Measurements from ENCODE around the gene HCFC1. TPM values are rescaled to one million over a fixed set of nuclear protein-coding genes. Genes with fewer than 3 reads are reported as not detected.

Gene HCFC1
- total and polyA plus RNA-seq, 9 of the 15 experiments (the other 6 are each of a cell fraction or from before 2014, with no cell fraction given) = 2.8 to 133 (median 17.1) TPM

DNA sequence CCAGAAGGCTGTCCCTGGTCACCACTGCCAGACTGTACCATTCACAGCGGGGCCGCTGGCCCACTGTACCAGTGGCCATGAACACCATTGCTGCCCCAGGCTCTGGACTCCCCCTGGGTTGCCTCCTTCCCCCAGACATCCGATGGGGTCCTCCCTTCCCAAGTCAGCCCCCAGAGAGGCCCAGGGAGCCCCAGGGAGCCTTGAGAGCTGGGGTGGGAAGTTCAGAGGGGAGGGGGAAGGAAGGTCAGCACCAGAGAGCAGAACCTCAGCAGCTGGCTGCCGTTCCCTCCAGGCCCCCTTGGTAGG lies 45.1 kb downstream of the HCFC1 start (continued):
- 0 out of 2 replicates have a peak, but pooled peaks have one; percentile 2 for TF ChIP-seq TAF15 (IDR thresholded peaks at IDR 0.05; ENCODE audit: low read depth, low read length)
- TF ChIP-seq ZNF76 (CRISPR knock-in tag; IDR thresholded peaks at IDR 0.05; ENCODE audit: borderline replicate concordance) = no peak

DNA sequence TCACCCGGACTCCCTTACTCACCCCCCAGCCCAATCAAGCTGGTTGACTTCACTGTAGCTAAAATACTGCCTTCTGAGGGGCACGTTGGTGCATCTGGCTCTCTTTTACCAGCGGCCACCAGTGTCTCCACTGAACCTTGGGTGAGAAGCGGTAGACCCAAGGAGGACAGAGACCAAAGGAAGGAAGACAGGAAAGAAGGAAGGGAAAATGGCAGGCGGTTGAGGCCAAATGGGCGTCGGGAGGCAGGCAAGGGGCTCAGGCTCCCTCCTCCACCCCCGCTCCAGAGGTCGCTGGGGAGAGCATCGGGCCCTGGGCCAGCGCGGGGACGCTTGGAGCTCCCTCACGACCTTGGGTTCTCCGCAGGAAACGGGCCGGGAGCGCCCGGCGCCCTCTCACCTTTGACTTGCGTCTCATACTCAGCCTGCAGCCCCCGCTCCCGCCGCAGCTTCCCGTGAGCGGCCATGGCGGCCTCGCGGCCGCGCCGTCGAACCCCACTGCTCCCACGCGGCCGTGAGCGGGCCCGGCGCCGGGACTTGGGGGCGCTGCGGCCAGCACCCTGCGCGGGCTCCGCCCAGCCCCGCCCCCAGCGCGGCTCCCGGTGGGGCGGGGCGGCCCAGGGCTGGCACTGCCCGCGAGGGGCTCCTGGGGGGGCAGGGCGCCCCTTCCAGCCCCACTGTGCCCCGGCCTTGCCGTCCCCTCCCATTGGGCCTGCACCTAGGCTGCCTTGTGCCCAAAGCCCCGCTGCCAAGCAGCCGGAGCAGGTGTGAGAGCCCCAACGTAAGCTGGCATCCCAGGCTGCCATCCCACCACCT lies 45.7 kb downstream of the HCFC1 start, which contains the start of gene ARHGAP4:
ARHGAP4 (minus strand) TSS at position 526 of the 813 bp plus-strand sequence; CDS start at position 464, 62 bp downstream.
- Histone ChIP-seq H3K9me1 (ENCODE audit: control insufficient read depth, insufficient read depth, low read length) (no peaks in the 10 kb centered on the region), H3K9ac (ENCODE audit: insufficient read depth in 1 of 2, low read depth in 2 of 2, low read length in 2 of 2) (peak within 1 kb of the TSS; percentile 93 to 96), H3K27me3 (ENCODE audit: control insufficient read depth in 2 of 2, insufficient read depth in 2 of 2, low read length in 2 of 2) (no peaks in the 10 kb centered on the region), H3K27ac (ENCODE audit: extremely low read depth, low read depth, low read length) (peak within 1 kb of the TSS; percentile 98), H3K36me3 (ENCODE audit: control insufficient read depth, insufficient read depth, low read length) (peaks cover 26% of the 10 kb centered on the region), H3K9me3 (replicated peaks; ENCODE audit: control insufficient read depth, insufficient read depth, low read depth, low read length) (no peaks in the 10 kb centered on the region), H3K4me2 (ENCODE audit: insufficient read depth, low read length) (peak within 1 kb of the TSS; percentile 97), H3K4me3 (peak within 1 kb of the TSS; percentile 58), H3K79me2 (ENCODE audit: control insufficient read depth, insufficient read depth, low read length) (peaks cover 47% of the 10 kb centered on the region), H2AFZ (ENCODE audit: low read depth, low read length) (peak within 1 kb of the TSS; percentile 74), H4K20me1 (replicated peaks; ENCODE audit: control insufficient read depth, insufficient read depth, low read length) (no peaks in the 10 kb centered on the region), H3K4me1 (replicated peaks in 1 of 2; ENCODE audit: control insufficient read depth in 2 of 2, insufficient read depth in 2 of 2, low read length in 2 of 2) (peaks cover 27 to 70% of the 10 kb centered on the region in 2 experiments; a peak in 4 of 5 replicates)
- intact Hi-C loops (cut with micrococcal nuclease) (loop anchor here (5.0 kb wide), 1 partner anchor 159 kb away; no protein-coding TSS in a partner anchor), in situ Hi-C loops (cut with MboI) (no loop called here)
- ChIA-PET CTCF (ENCODE audit: low intra/inter-chr PET ratio) (no interaction called here), POLR2A (interaction anchor here (0.6 to 2.3 kb wide), 18 partner anchors 8 to 486 kb away, joined by 3 to 9 read pairs (median 4); partner anchors contain the start of genes IDH3G, NAA10, RENBP and SSR4)
- no peak for FAIRE-seq
- peak; percentile 69 to 76 (median 73) for DNase-seq (ENCODE audit: extremely low read depth in 1 of 4, low spot score in 3 of 4)
- peak; percentile 19 for ATAC-seq
- TSS peak; percentile 100 for BruUV-seq (replicated peaks)
- WGBS (ENCODE audit: insufficient coverage, low coverage, missing lambda C conversion rate) = 2% methylated on average over 18 of the region's 59 CpGs
- TF ChIP-seq SMAD3 (CRISPR knock-in tag; conservative IDR thresholded peaks at IDR 0.05) (no peak), EZH2 (IDR thresholded peaks at IDR 0.05; ENCODE audit: borderline replicate concordance, low read depth, low read length) (no peak), BHLHE40 (IDR thresholded peaks at IDR 0.05; ENCODE audit: low read length) (no peak), NFE2L1 (tag; IDR thresholded peaks at IDR 0.05; ENCODE audit: borderline replicate concordance, low read depth) (no peak), ERF (CRISPR knock-in tag; IDR thresholded peaks at IDR 0.05) (peak; percentile 91; the same call in 1 of the 2 replicates), CEBPG (CRISPR knock-in tag; IDR thresholded peaks at IDR 0.05) (no peak), CEBPG (tag; conservative IDR thresholded peaks at IDR 0.05 in 1 of 2, IDR thresholded peaks at IDR 0.05 in 1 of 2) (no peak), ZFP1 (CRISPR knock-in tag; IDR thresholded peaks at IDR 0.05) (no peak), EP400 (IDR thresholded peaks at IDR 0.05) (no peak), ETV5 (CRISPR knock-in tag; IDR thresholded peaks at IDR 0.05; ENCODE audit: low read depth) (no peak), POU5F1 (IDR thresholded peaks at IDR 0.05; ENCODE audit: borderline replicate concordance, low read depth, low read length, partially characterized antibody) (no peak), GATA2 (CRISPR knock-in tag; IDR thresholded peaks at IDR 0.05) (no peak)
- TF ChIP-seq, protein P1, sequence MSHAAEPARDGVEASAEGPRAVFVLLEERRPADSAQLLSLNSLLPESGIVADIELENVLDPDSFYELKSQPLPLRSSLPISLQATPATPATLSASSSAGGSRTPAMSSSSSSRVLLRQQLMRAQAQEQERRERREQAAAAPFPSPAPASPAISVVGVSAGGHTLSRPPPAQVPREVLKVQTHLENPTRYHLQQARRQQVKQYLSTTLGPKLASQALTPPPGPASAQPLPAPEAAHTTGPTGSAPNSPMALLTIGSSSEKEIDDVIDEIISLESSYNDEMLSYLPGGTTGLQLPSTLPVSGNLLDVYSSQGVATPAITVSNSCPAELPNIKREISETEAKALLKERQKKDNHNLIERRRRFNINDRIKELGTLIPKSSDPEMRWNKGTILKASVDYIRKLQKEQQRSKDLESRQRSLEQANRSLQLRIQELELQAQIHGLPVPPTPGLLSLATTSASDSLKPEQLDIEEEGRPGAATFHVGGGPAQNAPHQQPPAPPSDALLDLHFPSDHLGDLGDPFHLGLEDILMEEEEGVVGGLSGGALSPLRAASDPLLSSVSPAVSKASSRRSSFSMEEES (CRISPR knock-in tag; IDR thresholded peaks at IDR 0.05) = no peak
